ENCODE measurements around the gene TTLL11. TPM values are rescaled to one million over a fixed set of nuclear protein-coding genes. Genes with fewer than 3 reads are reported as not detected.

Gene TTLL11
- total and polyA plus RNA-seq, 2 of the 8 experiments (the other 6 are each of a cell fraction or from before 2014, with no cell fraction given): 0.56 to 0.80 TPM

GRCh38 chr9:121901616-121902015 is 191.5 kb downstream of the TTLL11 start:
- no peaks in the 10 kb centered on the region for H3K27me3 ChIP-seq (replicated peaks in 1 of 4; ENCODE audit: control insufficient read depth in 3 of 4, extremely low read depth in 1 of 4, insufficient read depth in 3 of 4, low read length in 3 of 4)
- H3K23me2 ChIP-seq (ENCODE audit: low read depth, low read length): no peaks in the 10 kb centered on the region
- no peak for FAIRE-seq
- POLR2A ChIA-PET (ENCODE audit: partially characterized antibody): no interaction called here
- no peak overlapping the region for H3K14ac ChIP-seq (ENCODE audit: insufficient read length)
- no peaks in the 10 kb centered on the region for H3K4me1 ChIP-seq (replicated peaks in 1 of 4; ENCODE audit: control insufficient read depth in 3 of 4, insufficient read depth in 4 of 4, low read length in 3 of 4)
- no peak overlapping the region for H2AFZ ChIP-seq (ENCODE audit: low read length)
- no peak overlapping the region for H3K27ac ChIP-seq (ENCODE audit: low read depth, low read length)
- no peak overlapping the region for H2BK20ac ChIP-seq (ENCODE audit: low read length)
- CTCF ChIA-PET (ENCODE audit: partially characterized antibody): no interaction called here
- H3K79me1 ChIP-seq (ENCODE audit: low read depth, low read length): no peaks in the 10 kb centered on the region
- no peak overlapping the region for H2BK5ac ChIP-seq (ENCODE audit: low read depth, low read length)
- H3K4me2 ChIP-seq (ENCODE audit: insufficient read depth in 1 of 2, low read depth in 2 of 2, low read length in 2 of 2): no peak overlapping the region
- H4K8ac ChIP-seq (ENCODE audit: extremely low read depth, insufficient read depth, low read length): no peak overlapping the region
- H4K91ac ChIP-seq (replicated peaks; ENCODE audit: insufficient read length, low read length): no peak overlapping the region
- no peak overlapping the region for H3K4me3 ChIP-seq (ENCODE audit: extremely low read depth in 1 of 4, insufficient read depth in 2 of 4, low read depth in 3 of 4, low read length in 4 of 4)
- no peaks in the 10 kb centered on the region for H3K9me3 ChIP-seq (ENCODE audit: insufficient read depth in 2 of 2, low read depth in 1 of 2, low read length in 1 of 2)
- no peak overlapping the region for H3K18ac ChIP-seq (ENCODE audit: extremely low read depth, low read length)
- no peak overlapping the region for H3K56ac ChIP-seq (replicated peaks; ENCODE audit: insufficient read length, low read depth, low read length)
- no peak overlapping the region for H2BK120ac ChIP-seq (replicated peaks; ENCODE audit: low read depth, low read length)
- H3K36me3 ChIP-seq (ENCODE audit: control insufficient read depth in 2 of 4, insufficient read depth in 4 of 4, low read length in 3 of 4): no peaks in the 10 kb centered on the region
- H3K23ac ChIP-seq (ENCODE audit: insufficient read length): no peak overlapping the region
- H4K5ac ChIP-seq (ENCODE audit: insufficient read length, low read depth, low read length): no peak overlapping the region
- no peaks in the 10 kb centered on the region for H3K79me2 ChIP-seq (ENCODE audit: control insufficient read depth in 1 of 2, insufficient read depth in 2 of 2, low read length in 2 of 2)
- H4K20me1 ChIP-seq (replicated peaks in 1 of 2; ENCODE audit: control insufficient read depth in 1 of 2, insufficient read depth in 2 of 2, low read length in 2 of 2): no peaks in the 10 kb centered on the region
- DNase-seq (ENCODE audit: low read depth in 1 of 2, low spot score in 2 of 2): no peak
- 94% methylated on average over 3 of the region's 3 CpGs; no CpG with 5 or more reads in 1 of the 2 experiments for WGBS, 2 experiments (ENCODE audit: extremely low coverage in 1 of 2, insufficient coverage in 1 of 2, insufficient read length in 1 of 2, insufficient replicate concordance in 2 of 2, low coverage in 1 of 2, low lambda C conversion rate in 2 of 2, missing lambda C conversion rate in 1 of 2)
- no peak overlapping the region for H3K9ac ChIP-seq (replicated peaks in 1 of 4; ENCODE audit: extremely low read depth in 1 of 4, low read depth in 3 of 4, low read length in 3 of 4)
- no peak overlapping the region for H2AK5ac ChIP-seq (ENCODE audit: low read depth, low read length)
- H2BK12ac ChIP-seq (ENCODE audit: low read depth, low read length): no peak overlapping the region
- no peak overlapping the region for H3K4ac ChIP-seq (replicated peaks; ENCODE audit: insufficient read length, low read depth, low read length)
- H2BK15ac ChIP-seq (ENCODE audit: low read length): no peak overlapping the region
- no peak for TF ChIP-seq KDM1A (IDR thresholded peaks at IDR 0.05; ENCODE audit: borderline replicate concordance, low read length)
- TF ChIP-seq RAD21 (IDR thresholded peaks at IDR 0.05 in 1 of 2, conservative IDR thresholded peaks at IDR 0.05 in 1 of 2; ENCODE audit: low read depth in 2 of 2, low read length in 2 of 2): no peak
- TF ChIP-seq NANOG (IDR thresholded peaks at IDR 0.05; ENCODE audit: insufficient read depth, low read depth, low read length, poor library complexity, severe bottlenecking): no peak
- no peak for TF ChIP-seq TAF1 (IDR thresholded peaks at IDR 0.05; ENCODE audit: low read depth, low read length)
- TF ChIP-seq CHD2 (IDR thresholded peaks at IDR 0.05; ENCODE audit: low read length): no peak
- no peak for TF ChIP-seq CREB1 (IDR thresholded peaks at IDR 0.05)
- no peak for TF ChIP-seq CBX5 (IDR thresholded peaks at IDR 0.05; ENCODE audit: low read depth, low read length)
- no peak for TF ChIP-seq TBP (IDR thresholded peaks at IDR 0.05; ENCODE audit: low read depth, low read length)
- no peak for TF ChIP-seq TAF7 (optimal IDR thresholded peaks at IDR 0.05; ENCODE audit: borderline replicate concordance, low read depth, low read length)

All from H1 (cell line).